GM23248 (cell line): ENCODE measurements around the gene USP19.

Experiments used
- EZH2 ChIP-seq: fragments of 200-600 bp; sonication (generic); IDR thresholded peaks from 2 replicates; pipeline ENCODE4 v1.6.1; 2018; ENCODE audit warnings: antibody characterized with exemption, mild to moderate bottlenecking; ENCODE audit not compliant: insufficient read depth, poor library complexity, severe bottlenecking
- EZH2phosphoT487 ChIP-seq: fragments of 200-600 bp; sonication (generic); IDR thresholded peaks from 2 replicates; pipeline ENCODE4 v1.6.1; 2018; ENCODE audit warnings: antibody characterized with exemption, moderate library complexity, mild to moderate bottlenecking, low read depth; ENCODE audit not compliant: insufficient read depth

GRCh38 chr3:49123687-49124086 lies 3.1 kb upstream of the USP19 start:
- TF ChIP-seq EZH2phosphoT487 (no peak), EZH2 (no peak)
